GM12872 (cell line): ENCODE results near the gene CASZ1.

Experiments used
- CTCF ChIP-seq: IDR thresholded peaks from 3 replicates; pipeline ENCODE4 v1.5.1; 2011; ENCODE audit warnings: low read depth, mild to moderate bottlenecking, low read length, moderate library complexity; ENCODE audit not compliant: insufficient read depth

The CASZ1 gene

GRCh38 chr1:10599194-10599861 is 197.1 kb downstream of the CASZ1 start:
- TF ChIP-seq CTCF, result no peak

- TF ChIP-seq CTCF, result no peak
These were observed 198.1 kb downstream of the CASZ1 start for GRCh38 chr1:10598389-10598702.

DNA sequence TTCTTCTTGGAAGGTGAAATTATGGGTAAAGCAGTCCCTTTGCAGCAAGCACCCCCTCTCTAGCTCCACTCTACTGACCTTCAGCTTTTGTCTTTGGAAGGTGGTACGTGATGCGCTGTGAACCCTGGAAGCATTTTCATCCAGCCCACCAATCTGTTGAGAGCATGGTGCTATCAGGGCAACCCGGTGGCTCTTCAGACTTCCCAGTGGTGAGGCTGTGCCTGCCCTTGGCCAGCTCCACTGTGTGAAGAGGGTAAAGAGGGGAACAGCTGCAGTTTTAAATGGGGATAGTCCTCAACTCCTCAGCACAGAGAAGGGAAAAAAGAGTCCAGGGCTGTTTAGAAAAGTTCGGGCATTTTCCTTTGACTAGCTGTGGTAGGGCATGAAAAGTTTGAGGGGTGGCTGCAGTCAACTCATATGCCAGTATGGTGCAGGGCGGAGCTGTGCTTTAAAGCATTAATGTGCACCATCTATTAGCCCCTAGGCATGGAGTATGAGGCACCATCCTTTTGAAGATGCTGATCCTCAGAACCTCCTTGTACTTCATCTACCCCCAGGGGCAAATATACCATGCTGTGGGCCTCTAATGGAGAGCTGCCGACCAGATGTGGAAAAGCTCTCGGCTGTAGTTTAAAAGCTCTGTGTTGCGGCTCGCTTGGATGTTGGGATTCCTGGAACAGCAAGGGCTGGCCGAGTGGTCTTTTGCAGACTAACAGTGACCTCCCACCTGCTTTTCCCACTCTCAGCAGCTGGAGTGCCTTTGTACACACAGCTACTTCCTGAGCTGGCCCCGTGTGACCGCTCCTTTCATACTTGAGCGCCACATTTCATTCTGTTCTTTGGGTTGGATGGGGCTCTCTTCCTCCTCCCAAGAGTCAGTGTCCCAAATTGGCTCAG is 198.7 kb downstream of the CASZ1 start:
- no peak for TF ChIP-seq CTCF

GRCh38 chr1:10596780-10597179 is 199.7 kb downstream of the CASZ1 start:
- TF ChIP-seq CTCF, result no peak

- TF ChIP-seq CTCF, result no peak
These were observed 201.7 kb downstream of the CASZ1 start for GRCh38 chr1:10594595-10595223.

DNA sequence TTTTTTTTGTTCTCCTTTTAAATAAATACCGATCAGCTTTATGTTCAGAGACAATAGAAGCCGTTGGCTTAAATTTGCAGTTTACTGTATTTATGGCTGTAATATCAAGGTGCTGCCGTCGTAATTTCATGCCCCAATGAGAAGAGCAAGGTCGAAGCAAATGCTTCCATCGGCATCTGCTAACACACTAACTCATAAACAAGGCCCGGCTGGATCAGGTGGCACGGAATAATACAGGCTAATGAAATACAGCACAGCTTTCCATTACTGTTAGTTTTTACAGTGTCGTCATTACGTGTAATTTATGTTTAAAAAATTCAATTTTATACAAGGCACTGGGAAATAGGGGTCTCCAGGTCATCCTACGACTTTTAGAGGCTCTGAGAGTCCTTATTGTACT is 202.7 kb downstream of the CASZ1 start:
- TF ChIP-seq CTCF, result no peak

DNA sequence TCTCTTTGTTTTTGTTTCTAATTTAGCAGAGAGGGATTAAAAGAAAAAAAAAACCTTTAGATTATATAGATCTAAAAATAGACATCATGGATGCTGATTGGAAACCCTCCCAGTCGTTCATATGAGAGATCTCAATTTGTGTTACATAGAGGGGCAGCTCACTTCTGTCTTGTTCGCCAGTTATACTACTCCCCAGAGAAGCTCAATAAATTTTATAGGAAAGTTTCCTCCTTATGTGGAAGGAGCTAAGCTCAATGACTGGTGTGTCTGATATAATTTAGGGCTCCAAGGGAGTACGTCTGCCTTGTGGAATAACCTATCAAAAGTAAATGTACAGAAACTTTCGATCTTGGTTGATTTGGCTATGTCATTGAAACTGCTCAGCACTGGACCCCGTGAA is 204.1 kb downstream of the CASZ1 start:
- TF ChIP-seq CTCF, result no peak
